ENCODE measurements around the gene DZIP1L.

DZIP1L gene

DNA sequence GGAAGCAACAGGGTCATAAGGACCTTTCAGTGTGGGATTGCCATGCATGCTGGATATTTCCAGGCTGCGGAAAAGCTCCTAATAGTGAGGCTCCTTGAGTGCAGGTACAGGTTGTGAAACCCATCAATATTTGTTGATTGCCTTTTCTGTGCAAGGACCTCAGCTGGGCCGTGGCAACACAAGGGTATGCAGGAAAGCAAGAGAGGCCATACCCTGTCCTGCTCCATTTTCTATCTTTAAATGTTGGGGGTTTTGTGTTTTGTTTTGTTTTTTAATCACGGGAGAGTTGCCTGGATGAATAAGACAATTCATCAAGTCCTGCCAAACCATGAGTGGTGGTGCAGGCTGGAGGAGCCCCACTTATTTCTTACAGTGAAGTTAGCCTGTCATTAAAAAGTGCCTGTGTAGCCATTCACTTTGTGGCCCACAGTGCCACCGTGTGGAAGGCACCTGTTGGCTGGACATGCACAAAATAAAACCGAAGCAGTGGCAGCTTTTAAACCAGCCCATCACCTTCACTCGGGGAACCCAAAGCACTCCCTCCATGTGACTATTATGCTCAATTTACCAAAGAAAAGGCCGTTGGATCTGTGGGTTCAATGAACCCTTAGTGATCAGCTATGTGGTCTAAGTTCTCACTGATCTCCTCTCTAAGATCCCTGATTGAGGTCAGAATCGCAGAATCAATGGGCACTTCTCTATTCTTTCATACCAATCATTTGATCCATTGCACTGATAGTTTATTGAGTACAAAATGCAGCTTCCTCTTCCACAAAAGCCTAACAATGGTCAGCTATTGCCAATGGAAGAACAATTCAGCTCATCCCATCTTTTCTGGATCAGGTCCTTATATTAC is 63.2 kb downstream of the DZIP1L start:
- Mint-ChIP-seq H3K27me3 (ENCODE audit: low read depth) (no peaks in the 10 kb centered on the region), H3K9me3 (no peaks in the 10 kb centered on the region), H3K4me3 (no peak overlapping the region), H3K36me3 (ENCODE audit: low read depth) (peaks cover 12% of the 10 kb centered on the region), H3K4me1 (no peaks in the 10 kb centered on the region), H3K27ac (no peak overlapping the region)
- TF ChIP-seq, protein P1, sequence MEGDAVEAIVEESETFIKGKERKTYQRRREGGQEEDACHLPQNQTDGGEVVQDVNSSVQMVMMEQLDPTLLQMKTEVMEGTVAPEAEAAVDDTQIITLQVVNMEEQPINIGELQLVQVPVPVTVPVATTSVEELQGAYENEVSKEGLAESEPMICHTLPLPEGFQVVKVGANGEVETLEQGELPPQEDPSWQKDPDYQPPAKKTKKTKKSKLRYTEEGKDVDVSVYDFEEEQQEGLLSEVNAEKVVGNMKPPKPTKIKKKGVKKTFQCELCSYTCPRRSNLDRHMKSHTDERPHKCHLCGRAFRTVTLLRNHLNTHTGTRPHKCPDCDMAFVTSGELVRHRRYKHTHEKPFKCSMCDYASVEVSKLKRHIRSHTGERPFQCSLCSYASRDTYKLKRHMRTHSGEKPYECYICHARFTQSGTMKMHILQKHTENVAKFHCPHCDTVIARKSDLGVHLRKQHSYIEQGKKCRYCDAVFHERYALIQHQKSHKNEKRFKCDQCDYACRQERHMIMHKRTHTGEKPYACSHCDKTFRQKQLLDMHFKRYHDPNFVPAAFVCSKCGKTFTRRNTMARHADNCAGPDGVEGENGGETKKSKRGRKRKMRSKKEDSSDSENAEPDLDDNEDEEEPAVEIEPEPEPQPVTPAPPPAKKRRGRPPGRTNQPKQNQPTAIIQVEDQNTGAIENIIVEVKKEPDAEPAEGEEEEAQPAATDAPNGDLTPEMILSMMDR (IDR thresholded peaks at IDR 0.05; ENCODE audit: unreplicated experiment in 3 of 3) = peak; percentile 35 to 60 (median 57)

DNA sequence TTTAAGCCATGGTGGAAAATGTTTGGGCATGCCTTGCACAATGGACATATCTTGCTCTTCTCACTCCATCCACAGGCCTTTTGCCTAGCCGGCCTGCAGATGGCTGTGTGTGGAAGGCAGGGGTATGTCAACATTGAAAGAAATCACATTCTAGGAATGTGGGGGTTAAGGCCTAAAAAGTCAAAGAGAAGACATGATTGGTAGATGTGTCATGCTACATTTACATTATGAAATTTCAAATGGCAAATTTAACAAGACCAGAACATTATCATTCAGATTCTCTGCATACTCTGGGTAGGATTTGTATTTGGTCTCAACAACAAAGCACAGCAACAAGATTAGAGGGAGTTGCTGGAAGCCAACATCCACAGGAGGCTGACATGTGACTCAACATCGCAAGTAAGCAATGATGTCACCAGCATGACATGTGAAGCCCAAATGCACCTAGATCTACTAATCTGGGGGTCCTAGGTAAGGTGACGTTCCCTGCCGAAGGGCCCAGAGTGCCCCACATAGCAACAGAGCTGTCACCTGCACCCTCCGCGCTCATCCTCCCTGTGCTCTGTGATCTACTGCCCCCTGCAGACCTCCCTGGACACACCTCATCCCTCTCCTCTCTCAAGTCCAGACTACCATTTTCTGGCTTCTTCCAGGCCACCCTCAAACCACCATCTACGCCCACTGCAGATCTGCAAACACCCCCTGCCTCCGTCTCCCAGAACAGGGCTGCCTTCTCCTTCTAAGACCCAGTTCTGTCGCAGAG is 66.1 kb downstream of the DZIP1L start:
- no peak overlapping the region for H3K27ac Mint-ChIP-seq
- no peak overlapping the region for H3K4me3 Mint-ChIP-seq
- no peaks in the 10 kb centered on the region for H3K9me3 Mint-ChIP-seq
- H3K4me1 Mint-ChIP-seq = no peaks in the 10 kb centered on the region
- H3K27me3 Mint-ChIP-seq (ENCODE audit: low read depth) = no peaks in the 10 kb centered on the region
- TF ChIP-seq, protein P1 (IDR thresholded peaks at IDR 0.05; ENCODE audit: unreplicated experiment in 3 of 3) = no peak
- H3K36me3 Mint-ChIP-seq (ENCODE audit: low read depth) = peaks cover 12% of the 10 kb centered on the region

DNA sequence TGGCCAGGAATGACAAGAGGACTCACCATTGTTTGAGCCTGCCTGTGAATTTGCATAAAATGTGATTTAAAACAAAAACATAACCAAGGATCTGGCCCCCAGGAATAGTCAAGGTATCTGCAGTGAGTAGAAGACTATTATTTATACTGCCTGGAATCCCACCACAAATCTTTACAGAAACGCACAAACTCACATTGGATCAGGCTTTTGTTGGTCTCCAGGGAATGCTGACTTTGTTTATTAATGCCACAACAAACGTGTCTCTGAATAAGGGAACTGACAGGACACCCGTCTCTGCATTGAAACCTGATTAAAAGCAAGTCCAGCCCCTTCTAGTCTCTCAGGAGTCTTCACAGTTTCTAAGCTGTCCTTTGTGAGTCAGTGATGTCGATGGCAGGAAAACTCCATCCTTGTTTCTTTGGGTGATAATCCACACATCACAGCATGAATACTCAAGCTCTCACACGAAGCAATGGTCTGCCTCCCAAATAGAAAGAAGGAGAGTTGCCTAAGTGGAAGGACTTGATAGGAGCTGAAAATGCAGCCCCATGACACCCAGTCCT is 67.7 kb downstream of the DZIP1L start:
- no peak overlapping the region for H3K4me3 Mint-ChIP-seq
- no peaks in the 10 kb centered on the region for H3K4me1 Mint-ChIP-seq
- TF ChIP-seq, protein P1 (IDR thresholded peaks at IDR 0.05; ENCODE audit: unreplicated experiment in 3 of 3) = no peak
- H3K9me3 Mint-ChIP-seq = no peaks in the 10 kb centered on the region
- no peak overlapping the region for H3K27ac Mint-ChIP-seq
- peaks cover 8% of the 10 kb centered on the region for H3K36me3 Mint-ChIP-seq (ENCODE audit: low read depth)
- H3K27me3 Mint-ChIP-seq (ENCODE audit: low read depth) = no peaks in the 10 kb centered on the region

DNA sequence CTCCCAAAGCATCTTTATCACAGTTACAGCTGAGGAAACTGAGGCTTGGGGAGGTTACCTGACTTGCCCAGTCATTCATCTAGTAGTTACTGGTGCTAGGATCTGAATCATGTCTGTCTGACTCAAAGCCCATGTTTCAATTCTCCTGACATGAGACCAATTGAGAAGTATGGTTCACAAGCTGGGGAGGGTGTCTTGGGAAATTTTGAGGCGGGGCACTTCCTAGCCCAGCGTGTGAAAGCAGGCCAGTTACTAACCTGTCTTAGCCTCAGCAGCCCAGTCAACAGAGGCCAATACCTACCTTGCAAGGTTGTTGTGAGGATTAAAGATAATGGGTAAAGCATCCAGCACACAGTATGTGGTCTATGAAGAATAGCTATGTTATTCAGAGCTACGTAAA is 68.5 kb downstream of the DZIP1L start:
- Mint-ChIP-seq H3K27me3 (ENCODE audit: low read depth) (no peaks in the 10 kb centered on the region), H3K9me3 (no peaks in the 10 kb centered on the region), H3K4me1 (no peaks in the 10 kb centered on the region), H3K27ac (no peak overlapping the region), H3K4me3 (no peak overlapping the region), H3K36me3 (ENCODE audit: low read depth) (peaks cover 8% of the 10 kb centered on the region)
- TF ChIP-seq, protein P1 (IDR thresholded peaks at IDR 0.05; ENCODE audit: unreplicated experiment in 3 of 3) = no peak

DNA sequence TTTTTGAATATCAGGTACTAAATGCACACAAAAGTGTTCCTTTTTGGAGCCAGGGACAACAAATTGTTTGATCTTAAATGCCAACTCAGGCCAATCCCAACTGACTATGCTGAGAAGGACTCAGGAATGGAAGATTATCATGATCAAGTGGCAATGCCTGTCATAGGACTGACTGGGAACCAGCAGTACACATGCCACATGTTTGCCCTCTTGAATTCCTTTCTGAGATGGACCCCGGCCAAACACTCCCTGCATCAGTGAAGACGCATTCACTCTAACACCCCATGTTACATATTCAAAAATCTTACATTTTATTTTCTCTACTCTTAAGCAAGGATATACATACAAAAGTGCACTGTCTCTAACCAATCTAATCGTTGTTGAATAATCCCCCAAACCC is 69.3 kb downstream of the DZIP1L start:
- H3K9me3 Mint-ChIP-seq = no peaks in the 10 kb centered on the region
- no peak overlapping the region for H3K27ac Mint-ChIP-seq
- H3K4me3 Mint-ChIP-seq = no peak overlapping the region
- no peaks in the 10 kb centered on the region for H3K4me1 Mint-ChIP-seq
- H3K36me3 Mint-ChIP-seq (ENCODE audit: low read depth) = peaks cover 8% of the 10 kb centered on the region
- TF ChIP-seq, protein P1 (IDR thresholded peaks at IDR 0.05; ENCODE audit: unreplicated experiment in 3 of 3) = no peak
- H3K27me3 Mint-ChIP-seq (ENCODE audit: low read depth) = no peaks in the 10 kb centered on the region
